Measurements from ENCODE around the gene PRR16.

Gene PRR16

DNA sequence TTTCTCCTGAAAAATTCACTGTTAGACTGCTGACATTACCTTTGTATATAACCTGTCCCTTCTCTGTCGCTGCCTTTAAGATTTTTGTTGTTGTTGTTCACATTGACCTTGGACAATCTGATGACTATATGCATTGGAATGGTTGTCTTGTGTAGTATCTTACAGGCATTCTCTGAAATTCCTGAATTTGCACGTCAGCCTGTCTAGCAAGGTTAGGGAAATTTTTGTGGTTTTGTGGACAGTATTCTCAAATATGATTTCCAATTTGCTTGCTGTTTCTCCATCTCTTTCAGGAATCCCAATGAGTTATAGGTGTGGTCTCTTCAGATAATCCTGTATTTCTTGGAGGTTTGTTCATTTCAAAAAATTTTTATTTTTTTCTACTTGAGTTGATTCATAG lies 140.8 kb downstream of the PRR16 start:
- H3K4me3 ChIP-seq (ENCODE audit: low read depth, low read length), result no peak overlapping the region
- no peak for DNase-seq (ENCODE audit: low read depth)
- TF ChIP-seq, protein P1, sequence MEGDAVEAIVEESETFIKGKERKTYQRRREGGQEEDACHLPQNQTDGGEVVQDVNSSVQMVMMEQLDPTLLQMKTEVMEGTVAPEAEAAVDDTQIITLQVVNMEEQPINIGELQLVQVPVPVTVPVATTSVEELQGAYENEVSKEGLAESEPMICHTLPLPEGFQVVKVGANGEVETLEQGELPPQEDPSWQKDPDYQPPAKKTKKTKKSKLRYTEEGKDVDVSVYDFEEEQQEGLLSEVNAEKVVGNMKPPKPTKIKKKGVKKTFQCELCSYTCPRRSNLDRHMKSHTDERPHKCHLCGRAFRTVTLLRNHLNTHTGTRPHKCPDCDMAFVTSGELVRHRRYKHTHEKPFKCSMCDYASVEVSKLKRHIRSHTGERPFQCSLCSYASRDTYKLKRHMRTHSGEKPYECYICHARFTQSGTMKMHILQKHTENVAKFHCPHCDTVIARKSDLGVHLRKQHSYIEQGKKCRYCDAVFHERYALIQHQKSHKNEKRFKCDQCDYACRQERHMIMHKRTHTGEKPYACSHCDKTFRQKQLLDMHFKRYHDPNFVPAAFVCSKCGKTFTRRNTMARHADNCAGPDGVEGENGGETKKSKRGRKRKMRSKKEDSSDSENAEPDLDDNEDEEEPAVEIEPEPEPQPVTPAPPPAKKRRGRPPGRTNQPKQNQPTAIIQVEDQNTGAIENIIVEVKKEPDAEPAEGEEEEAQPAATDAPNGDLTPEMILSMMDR (IDR thresholded peaks at IDR 0.05; ENCODE audit: insufficient read depth, low read depth, low read length, missing control alignments), result no peak

DNA sequence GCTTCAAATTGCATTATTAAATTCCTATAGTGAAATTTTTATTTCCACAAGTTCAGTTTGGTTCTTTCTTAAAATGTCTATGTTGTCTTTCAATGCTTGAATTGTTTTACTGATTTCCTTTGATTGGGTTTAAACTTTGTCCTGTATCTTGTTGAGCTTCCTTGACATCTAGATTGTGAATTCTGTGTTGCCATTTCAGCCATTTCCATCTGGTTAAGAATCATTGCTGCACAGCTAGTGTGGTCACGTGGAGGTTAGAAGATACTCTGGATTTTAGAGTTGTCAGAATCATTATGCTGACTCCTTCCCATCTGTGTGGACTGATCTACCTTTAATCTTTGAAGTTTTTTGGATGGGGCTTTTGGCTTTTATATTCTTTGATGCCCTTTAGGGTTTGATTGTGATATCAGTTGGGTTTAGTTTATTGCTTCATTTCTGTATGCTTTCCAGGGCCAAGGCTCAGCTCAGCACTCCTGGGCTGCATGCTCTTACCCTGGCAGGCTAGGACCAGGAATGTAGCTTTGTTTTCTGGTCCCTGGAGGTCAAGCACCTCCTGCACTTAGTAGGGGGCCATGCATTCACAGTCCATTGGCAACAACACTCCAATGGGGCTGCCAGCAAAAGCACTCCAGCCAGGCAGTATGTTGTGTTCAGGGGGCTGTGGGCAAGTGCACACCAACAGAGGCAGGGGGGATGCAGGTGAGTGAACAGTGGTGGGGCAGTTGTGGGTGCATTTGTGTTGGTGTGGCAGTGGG lies 141.4 kb downstream of the PRR16 start:
- no peak overlapping the region for H3K4me3 ChIP-seq (ENCODE audit: low read depth, low read length)
- DNase-seq (ENCODE audit: low read depth), result no peak
- TF ChIP-seq, protein P1 (IDR thresholded peaks at IDR 0.05; ENCODE audit: insufficient read depth, low read depth, low read length, missing control alignments), result no peak

DNA sequence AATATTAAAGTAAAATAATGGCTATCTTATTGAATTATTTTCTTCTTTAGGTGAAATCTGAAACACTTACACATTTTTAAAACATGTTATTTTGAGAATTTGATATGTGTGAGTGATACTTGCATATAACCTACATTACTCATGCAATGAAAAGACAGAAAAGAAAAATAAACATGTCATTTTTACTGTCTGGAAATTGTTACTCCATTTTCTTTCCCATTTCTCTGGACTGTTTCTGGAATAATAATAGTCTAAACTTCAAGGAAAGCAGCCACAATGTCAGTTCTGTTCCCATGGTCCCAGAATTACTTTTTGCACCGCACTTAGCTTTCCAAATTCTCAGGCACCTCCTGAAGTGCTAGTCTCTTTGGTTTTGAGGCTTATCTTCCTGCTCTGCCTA lies 145.5 kb downstream of the PRR16 start:
- no peak for DNase-seq (ENCODE audit: low read depth)
- no peak overlapping the region for H3K4me3 ChIP-seq (ENCODE audit: low read depth, low read length)
- TF ChIP-seq, protein P1 (IDR thresholded peaks at IDR 0.05; ENCODE audit: insufficient read depth, low read depth, low read length, missing control alignments), result no peak

DNA sequence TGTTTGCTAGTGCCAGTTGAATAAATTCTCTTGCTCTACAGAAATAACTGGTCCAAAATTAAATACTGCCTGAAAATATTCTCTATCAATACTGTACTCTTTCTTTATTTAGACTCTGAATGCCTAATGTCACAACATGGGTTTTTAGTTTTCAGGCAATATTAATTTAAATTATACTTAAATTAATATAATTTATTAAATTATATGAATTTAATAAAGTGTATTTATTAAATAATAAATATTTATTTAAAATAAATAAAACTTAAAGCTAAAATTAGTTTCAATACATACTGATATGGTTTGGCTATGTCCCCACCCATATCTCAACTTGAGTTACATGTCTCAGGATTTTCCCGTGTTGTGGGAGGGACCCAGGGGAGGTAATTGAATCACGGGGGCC lies 146.0 kb downstream of the PRR16 start:
- no peak for DNase-seq (ENCODE audit: low read depth)
- TF ChIP-seq, protein P1 (IDR thresholded peaks at IDR 0.05; ENCODE audit: insufficient read depth, low read depth, low read length, missing control alignments), result no peak
- no peak overlapping the region for H3K4me3 ChIP-seq (ENCODE audit: low read depth, low read length)

DNA sequence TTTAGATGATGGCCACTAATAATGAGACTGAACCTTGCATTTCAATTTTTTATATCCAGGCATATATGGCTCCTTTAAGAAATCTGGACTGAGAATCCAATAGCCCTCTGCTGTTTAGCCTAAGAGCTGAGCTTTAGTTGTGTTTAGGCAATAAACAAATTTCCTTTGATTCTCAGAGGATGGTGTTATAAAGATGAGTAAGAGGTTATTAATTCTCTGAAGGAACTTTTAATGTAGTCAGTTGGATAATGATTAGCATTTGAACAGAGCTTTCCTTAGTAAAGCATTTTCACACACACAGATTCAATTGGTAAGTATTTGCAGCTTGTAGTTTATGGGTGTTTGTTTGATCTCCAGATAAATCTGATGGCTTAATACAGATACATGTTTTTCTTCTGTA lies 149.6 kb downstream of the PRR16 start:
- DNase-seq (ENCODE audit: low read depth), result no peak
- H3K4me3 ChIP-seq (ENCODE audit: low read depth, low read length), result no peak overlapping the region
- TF ChIP-seq, protein P1 (IDR thresholded peaks at IDR 0.05; ENCODE audit: insufficient read depth, low read depth, low read length, missing control alignments), result no peak

DNA sequence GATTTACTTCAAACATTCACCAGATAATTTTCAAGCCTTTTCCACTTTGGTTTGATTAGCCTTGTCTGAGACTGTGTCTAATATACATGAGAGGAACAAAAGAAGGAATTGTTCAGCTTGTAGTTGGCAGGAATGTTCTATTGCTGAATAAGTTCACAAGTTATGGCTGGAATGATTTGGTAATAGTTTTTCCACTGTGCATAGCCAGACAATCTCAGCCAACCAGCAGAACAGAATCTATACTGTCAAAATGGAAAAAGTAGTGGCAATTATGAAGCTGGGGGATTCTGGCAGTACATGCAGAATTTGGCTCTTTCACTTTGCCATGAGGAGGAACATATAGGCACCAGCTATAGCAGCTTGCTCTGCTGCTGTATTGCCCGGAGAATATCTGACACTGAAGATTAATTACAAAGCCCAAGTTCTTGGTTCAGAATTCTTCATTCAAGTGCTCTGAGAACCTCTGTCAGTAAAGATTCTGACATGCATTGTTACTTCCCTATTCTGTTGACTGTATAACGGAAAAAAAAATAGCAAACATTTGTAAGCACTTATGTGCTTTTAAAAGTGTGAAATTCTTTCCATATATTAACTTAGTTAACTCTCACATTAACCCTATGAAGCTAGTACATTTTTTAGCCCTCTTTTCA lies 150.6 kb downstream of the PRR16 start:
- no peak for DNase-seq (ENCODE audit: low read depth)
- TF ChIP-seq, protein P1 (IDR thresholded peaks at IDR 0.05; ENCODE audit: insufficient read depth, low read depth, low read length, missing control alignments), result no peak
- no peak overlapping the region for H3K4me3 ChIP-seq (ENCODE audit: low read depth, low read length)

All from GM12865 (cell line).